Heart left ventricle (tissue), 13 donors: ENCODE measurements around the gene PRICKLE1.

Experiments used
- POLR2A ChIP-seq, 2 donors: fragments of 450-650 bp; IDR thresholded peaks; one replicate each; pipeline ENCODE4 v1.6.1; 2017; ENCODE audit warnings: antibody characterized with exemption in 2 of 2, mild to moderate bottlenecking in 2 of 2, moderate library complexity in 2 of 2
- TF ChIP-seq, protein P1 (sequence below), 12 donors: fragments of 200-600 bp; sonication (generic) in 4 of 12; IDR thresholded peaks; one replicate each; pipeline versions ENCODE4 v1.5.0 to v1.8.0; 2018 to 2022; ENCODE audit warnings: antibody characterized with exemption in 12 of 12, mild to moderate bottlenecking in 5 of 12
- donor health status: ischemic (EF 13 %, LVEDD 7.1; RV severe dilation, severe dysfunction).
- donor health status: DM: no; HTN: yes; CAD: no.
- donor health status: DM: no; HTN: no; CAD: no.
- donor health status: ischemic (EF 25% LVEDD 6.9; RV normal size, moderate dysfunction).
- donor health status: ischemic (EF 25% LVEDD 5.7; RV mildly dilated, moderate dysfunction).
- donor health status: ischemic (EF 35%, LVEDD 5.7; RV mildly dilated, moderate dysfunction).
- donor health status: nonischemic (EF 11% LVEDD 7.7; RV severe dilation, severe dysfunction).
- donor health status: DM: yes; HTN: yes; CAD: no.
- donor health status: PGD.
- donor health status: ischemic (EF 29% LVEDD 5.4; RV normal size, mild dysfunction).
- donor health status: nonischemic (EF 23%, LVEDD 6.1; RV moderate dilation, normal function).

DNA sequence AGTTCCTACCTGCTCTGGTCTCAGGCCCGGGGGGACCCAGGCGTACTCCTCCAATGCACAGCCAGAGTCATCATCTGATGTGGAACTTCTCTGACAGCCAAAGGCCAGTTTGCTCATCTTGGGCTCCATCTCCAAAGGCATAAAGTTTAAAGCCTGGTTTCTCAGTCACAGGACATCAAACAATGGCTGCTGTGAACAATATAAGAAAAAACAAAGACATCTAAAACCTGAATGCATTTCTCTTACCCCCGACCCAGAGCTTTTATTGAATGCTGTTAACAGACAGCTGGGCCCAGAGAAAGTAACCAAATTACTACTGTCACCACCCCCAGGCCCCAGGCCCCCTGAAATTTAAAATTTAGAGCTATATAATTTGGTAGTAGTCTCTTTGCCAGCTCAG, 117.2 kb downstream of the PRICKLE1 start:
- TF ChIP-seq, protein P1, sequence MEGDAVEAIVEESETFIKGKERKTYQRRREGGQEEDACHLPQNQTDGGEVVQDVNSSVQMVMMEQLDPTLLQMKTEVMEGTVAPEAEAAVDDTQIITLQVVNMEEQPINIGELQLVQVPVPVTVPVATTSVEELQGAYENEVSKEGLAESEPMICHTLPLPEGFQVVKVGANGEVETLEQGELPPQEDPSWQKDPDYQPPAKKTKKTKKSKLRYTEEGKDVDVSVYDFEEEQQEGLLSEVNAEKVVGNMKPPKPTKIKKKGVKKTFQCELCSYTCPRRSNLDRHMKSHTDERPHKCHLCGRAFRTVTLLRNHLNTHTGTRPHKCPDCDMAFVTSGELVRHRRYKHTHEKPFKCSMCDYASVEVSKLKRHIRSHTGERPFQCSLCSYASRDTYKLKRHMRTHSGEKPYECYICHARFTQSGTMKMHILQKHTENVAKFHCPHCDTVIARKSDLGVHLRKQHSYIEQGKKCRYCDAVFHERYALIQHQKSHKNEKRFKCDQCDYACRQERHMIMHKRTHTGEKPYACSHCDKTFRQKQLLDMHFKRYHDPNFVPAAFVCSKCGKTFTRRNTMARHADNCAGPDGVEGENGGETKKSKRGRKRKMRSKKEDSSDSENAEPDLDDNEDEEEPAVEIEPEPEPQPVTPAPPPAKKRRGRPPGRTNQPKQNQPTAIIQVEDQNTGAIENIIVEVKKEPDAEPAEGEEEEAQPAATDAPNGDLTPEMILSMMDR (IDR thresholded peaks at IDR 0.05): no peak
- no peak for TF ChIP-seq POLR2A (IDR thresholded peaks at IDR 0.05)
